ENCODE data around the gene KDM2B.

DNA sequence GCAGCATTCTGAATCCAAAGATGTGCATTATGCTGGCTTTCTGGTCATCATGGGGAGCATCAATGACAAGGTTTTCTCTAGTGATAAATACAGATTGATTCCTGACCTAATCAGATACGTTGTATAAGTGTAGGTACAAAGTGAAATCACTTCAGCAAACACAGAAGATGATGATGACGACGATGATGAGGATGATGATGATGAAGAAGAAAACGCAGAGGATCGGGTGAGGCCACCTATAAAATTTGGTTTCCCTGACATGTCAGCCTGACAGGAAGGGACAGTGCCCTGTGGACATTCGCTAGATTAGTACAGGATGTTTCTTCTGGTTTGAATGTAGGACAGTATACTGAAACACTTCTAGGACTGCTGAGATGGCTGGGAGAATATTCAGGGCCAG, 160.7 kb downstream of the KDM2B start:
- TF ChIP-seq POLR2A (IDR thresholded peaks at IDR 0.05) (no peak), POLR2AphosphoS5 (IDR thresholded peaks at IDR 0.05) (no peak)
- TF ChIP-seq, protein P1, sequence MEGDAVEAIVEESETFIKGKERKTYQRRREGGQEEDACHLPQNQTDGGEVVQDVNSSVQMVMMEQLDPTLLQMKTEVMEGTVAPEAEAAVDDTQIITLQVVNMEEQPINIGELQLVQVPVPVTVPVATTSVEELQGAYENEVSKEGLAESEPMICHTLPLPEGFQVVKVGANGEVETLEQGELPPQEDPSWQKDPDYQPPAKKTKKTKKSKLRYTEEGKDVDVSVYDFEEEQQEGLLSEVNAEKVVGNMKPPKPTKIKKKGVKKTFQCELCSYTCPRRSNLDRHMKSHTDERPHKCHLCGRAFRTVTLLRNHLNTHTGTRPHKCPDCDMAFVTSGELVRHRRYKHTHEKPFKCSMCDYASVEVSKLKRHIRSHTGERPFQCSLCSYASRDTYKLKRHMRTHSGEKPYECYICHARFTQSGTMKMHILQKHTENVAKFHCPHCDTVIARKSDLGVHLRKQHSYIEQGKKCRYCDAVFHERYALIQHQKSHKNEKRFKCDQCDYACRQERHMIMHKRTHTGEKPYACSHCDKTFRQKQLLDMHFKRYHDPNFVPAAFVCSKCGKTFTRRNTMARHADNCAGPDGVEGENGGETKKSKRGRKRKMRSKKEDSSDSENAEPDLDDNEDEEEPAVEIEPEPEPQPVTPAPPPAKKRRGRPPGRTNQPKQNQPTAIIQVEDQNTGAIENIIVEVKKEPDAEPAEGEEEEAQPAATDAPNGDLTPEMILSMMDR (IDR thresholded peaks at IDR 0.05): no peak

All from breast epithelium (tissue), 3 donors.